ELR (cell line): Measurements from ENCODE around the gene C20orf204.
"Not testable (repeated sequence)": the region's sequence is repeated elsewhere in the genome, so short reads cannot be mapped to it uniquely, and the experiment has no call there.

ENCODE experiments used
- DNase-seq: peaks from one replicate; pipeline ENCODE4 v3.0.0-alpha.2; 2015; ENCODE audit warnings: low read depth

Gene C20orf204

GRCh38 chr20:64035933-64036345 is at the start of gene C20orf204:
Gene C20orf204, plus strand, starts transcription at chr20:64036182. Its CDS starts 142 bp downstream, at chr20:64036324.
- no peak for DNase-seq

- DNase-seq, result no peak
Observed at GRCh38 chr20:64000906-64001305, 35.1 kb upstream of the C20orf204 start.

GRCh38 chr20:64001607-64002011 is 34.4 kb upstream of the C20orf204 start:
- no peak for DNase-seq

DNA sequence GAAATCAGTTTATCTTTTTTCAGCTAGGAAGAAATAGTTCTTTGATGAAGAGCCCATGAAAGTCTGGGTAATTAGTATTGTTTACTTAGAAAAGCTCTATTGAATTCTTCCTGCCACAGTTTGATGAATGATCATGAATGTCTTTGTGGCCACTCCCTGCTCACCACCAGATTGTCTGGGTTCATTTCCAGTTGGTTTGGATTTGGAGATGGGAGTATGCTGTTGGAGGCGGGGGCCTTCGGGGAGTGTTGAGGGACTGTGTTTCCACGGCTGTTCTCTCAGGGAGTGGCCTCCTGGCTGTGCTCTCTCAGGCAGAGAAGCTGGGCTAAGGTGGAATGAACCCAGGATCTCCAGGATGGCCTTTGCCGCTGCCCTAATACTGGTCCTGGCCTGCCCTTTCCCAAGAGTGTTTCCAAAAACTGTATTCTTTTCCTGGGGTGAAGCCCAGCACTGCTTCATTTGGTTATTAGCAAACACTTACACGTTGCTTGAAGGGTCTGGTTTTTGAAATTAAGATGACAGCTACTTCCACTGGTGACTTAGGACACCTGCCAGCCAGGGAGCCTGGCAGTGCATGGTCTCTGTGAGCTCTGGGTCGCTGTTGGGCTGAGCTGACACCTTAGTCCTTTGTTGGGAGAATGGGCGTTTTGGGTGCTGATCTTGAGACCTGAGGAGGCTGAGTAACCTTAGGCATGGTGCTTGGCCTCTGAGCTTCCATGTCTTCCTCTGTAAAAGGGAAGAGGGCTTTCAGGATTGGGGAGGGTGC is 31.8 kb upstream of the C20orf204 start:
- DNase-seq, result no peak

GRCh38 chr20:64005394-64005793 is 30.6 kb upstream of the C20orf204 start:
- no peak for DNase-seq

DNA sequence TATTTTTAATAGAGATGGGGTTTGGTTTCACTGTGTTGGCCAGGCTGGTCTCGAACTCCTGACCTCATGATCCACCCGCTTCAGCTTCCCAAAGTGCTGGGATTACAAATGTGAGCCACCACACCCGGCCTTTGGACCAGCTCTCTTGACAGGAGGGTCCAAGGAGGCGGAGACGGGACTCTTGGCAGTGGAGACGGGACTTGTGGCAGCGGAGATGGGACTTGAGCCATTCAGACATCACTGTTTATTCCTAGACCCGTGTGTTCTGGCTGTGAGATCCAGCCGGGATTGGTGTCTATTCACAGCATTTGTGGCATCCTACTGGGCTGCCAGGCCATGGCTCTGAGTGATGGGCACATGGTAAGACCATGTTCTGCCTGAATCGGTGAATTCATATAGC is 29.5 kb upstream of the C20orf204 start:
- DNase-seq, result no peak

- DNase-seq, result no peak
Observed at GRCh38 chr20:64006902-64007301, 29.1 kb upstream of the C20orf204 start.

- no peak for DNase-seq
Observed at GRCh38 chr20:64009811-64010387, 26.1 kb upstream of the C20orf204 start.

- no peak for DNase-seq
Observed at GRCh38 chr20:64010711-64011237, 25.2 kb upstream of the C20orf204 start.

DNA sequence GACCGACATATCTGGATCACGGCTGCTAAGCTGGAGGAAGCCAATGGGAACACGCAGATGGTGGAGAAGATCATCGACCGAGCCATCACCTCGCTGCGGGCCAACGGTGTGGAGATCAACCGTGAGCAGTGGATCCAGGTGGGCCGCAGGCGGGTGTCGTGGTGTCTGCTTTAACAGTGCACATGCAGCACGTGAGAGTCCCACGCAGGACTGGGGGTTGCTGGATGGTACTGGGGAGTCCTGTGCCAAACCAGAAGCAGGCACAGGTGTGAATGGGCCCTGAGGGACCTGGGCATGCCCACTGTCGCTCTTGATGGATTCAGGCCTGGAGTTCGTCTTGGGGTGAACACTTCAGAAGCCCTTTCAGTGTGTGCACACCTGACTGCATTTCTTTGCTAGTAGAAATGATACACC is 24.6 kb upstream of the C20orf204 start:
- no peak for DNase-seq

- not testable (repeated sequence) for DNase-seq
Observed at GRCh38 chr20:64012385-64013154, 23.4 kb upstream of the C20orf204 start.

- DNase-seq, result no peak
Observed at GRCh38 chr20:64015635-64016034, 20.3 kb upstream of the C20orf204 start.

- no peak for DNase-seq
Observed at GRCh38 chr20:64021124-64021975, 14.6 kb upstream of the C20orf204 start.

GRCh38 chr20:64022671-64023360 is 13.2 kb upstream of the C20orf204 start:
- DNase-seq, result no peak

- no peak for DNase-seq
Observed at GRCh38 chr20:64023361-64024140, 12.4 kb upstream of the C20orf204 start.

DNA sequence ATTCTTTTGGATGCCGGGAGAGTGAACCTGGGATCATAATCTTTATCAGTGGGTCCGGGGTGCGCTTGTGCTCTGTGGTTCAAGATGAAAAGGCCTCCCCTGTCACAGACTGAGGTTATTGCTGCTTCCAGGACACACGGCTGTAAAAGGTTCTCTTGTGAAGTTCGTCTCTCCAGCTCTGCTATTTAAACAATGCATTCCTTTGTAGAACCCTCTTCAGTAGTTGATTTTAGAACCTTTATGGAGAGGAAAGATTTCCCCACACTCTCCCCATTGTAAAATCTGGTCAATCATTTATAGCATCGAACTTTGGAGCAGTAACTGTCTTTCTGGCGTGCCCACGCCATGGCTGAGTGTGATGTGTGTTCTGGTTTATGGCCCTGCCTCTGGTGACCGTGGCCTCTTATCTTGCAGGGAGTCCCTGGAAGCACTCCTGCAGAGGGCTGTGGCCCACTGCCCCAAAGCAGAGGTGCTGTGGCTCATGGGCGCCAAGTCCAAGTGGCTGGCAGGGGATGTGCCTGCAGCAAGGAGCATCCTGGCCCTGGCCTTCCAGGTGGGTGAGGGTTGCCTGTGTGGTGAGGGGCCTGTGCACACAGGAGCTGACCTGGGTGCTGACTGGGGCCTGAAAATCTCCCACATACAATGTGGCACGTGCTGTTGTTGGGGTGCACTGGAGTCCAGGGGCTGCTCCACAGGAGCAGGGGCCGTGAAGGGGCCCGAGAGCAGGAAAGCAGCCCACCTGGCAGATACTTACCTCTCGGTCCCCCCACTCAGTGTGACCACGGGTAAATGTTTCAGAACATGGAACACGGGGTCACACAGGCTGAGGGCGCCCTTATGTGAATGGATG is 11.6 kb upstream of the C20orf204 start:
- DNase-seq, result no peak

DNA sequence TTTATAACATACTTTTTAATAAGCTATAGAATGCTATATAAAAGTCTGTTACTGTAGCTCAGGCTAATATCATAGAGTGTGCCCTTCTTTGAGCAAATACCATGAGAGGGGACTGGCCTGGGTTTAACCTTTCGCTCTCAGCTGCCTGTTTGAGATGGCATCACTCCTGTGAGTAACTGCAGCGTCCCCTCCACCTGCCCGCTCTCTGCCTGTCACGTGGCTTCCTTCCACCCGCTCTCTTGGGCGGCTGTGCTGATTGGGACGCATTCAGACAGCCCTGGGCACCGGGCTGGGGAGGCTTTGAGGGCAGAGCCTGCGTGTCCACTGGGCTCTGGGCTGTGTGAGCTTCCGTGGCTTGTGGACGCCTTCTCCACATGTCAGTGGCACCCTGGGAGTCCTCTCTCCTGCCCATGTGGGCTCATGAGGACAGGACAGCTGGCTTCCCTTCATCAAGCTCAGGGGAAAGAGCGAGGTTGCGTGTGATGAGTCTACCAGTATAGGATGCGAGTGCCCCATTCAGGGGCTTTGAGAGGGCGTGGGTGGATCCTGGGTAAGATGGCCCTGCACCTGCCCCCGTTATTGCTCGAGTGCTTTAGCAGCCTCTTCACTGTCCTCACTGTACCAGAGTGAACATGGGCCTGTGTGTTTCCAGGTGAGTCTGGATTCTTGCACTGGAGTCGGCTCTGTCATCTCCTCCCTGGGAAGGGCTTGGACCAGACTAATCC is 10.7 kb upstream of the C20orf204 start:
- DNase-seq, result no peak

DNA sequence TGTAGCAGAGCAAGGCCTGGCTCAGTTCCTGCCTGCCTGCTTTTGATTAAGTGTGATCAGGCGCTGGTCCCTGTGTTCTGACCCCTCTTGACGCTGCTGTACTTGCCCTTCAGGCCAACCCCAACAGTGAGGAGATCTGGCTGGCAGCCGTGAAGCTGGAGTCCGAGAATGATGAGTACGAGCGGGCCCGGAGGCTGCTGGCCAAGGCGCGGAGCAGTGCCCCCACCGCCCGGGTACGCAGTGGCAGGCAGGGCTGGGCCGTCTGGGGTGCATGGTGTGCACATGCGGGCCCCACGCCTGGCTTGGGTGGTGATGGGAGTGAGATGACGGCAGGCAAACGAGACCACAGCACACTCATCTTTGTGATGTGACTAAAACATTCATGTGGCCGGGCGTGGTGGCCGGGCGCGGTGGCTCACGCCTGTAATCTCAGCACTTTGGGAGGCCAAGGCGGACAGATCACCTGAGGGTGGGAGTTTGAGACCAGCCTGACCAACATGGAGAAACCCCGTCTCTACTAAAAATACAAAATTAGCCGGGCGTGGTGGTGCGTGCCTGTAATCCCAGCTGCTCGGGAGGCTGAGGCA is 10.1 kb upstream of the C20orf204 start:
- DNase-seq, result no peak
